Measurements from ENCODE around the gene HOPX.

- TF ChIP-seq CTCF (IDR thresholded peaks at IDR 0.05) (no peak), POLR2AphosphoS5 (IDR thresholded peaks at IDR 0.05) (no peak)
Observed at GRCh38 chr4:56656346-56656643, 24.8 kb downstream of the HOPX start.

Data from stomach (tissue), 4 donors.